HG03045 (cell line): ENCODE data around the gene EFHD2.
"Not testable (repeated sequence)": the region's sequence is repeated elsewhere in the genome, so short reads cannot be mapped to it uniquely, and the experiment has no call there.

Experiments used
- ATAC-seq: cut with Tn5 transposase; IDR thresholded peaks from one replicate; pipeline ENCODE4 v1.9.1; 2021; ENCODE audit warnings: mild to moderate bottlenecking, moderate library complexity; ENCODE audit not compliant: unreplicated experiment

The EFHD2 gene

DNA sequence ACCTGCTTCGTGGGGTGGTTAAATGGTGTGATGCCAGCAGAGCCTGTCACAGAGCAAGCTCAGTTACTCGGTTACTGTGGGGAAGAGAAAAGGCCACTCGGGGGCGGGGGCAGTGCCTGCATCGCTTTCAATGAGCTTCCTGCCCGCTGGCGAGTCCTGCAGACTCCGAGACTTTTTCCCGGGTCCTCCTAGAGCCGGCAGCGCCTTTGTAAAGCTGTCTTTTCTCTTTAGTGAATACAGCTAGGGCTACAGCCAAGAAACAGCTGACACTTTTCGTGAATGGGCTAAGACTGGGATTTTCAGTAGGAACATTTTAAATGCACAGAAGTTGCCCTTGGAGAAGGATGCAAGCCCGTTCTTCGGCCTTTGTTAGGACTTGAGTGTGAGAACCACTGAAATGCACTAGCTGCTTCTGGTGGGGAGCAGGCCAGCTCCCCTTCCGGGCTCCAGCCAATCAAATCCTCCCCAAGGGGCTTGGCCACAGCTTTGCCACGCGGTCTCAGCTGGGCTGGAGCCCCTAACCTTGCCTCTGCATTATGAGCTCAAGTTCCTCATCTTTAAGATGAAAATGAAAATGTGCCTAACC, 23.4 kb upstream of the EFHD2 start:
- no peak for ATAC-seq

- no peak for ATAC-seq
Measured at GRCh38 chr1:15388201-15388880, 21.3 kb upstream of the EFHD2 start.

DNA sequence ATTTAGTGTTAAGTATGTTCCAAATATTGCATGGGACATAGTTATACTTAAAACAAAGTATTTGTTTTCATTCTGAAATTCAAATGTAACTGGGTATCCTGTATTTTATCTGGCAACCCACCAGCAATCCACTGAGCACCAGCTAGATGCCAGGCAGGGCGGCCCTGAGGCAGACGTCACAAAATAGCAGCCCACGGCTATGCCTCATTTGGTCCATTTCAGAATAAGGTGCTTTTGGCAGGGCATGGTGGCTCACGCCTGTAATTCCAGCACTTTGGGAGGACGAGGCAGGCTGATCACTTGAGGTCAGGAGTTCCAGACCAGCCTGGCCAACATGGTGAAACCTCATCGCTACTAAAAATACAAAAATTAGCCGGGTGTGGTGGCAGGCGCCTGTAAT, 19.9 kb upstream of the EFHD2 start:
- not testable (repeated sequence) for ATAC-seq

DNA sequence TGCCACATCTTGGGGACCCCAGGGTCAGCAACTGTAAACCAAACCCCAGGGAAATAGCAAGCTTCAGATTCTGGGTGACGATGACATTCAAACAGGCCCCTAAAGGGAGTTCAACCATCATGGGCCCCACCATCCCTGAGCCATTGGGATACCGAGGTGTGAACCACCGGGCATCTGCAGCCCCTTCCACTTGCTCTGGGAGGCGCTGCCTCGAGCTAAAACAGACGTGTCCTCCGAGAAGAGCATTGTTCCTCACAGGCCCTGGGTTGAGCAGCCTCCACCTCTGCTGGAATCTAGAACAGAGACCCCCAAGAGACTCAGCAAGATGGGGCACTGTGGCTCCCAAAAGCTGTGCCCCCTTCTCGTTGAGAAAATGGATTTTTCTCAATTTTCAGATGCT, 19.0 kb upstream of the EFHD2 start:
- no peak for ATAC-seq

DNA sequence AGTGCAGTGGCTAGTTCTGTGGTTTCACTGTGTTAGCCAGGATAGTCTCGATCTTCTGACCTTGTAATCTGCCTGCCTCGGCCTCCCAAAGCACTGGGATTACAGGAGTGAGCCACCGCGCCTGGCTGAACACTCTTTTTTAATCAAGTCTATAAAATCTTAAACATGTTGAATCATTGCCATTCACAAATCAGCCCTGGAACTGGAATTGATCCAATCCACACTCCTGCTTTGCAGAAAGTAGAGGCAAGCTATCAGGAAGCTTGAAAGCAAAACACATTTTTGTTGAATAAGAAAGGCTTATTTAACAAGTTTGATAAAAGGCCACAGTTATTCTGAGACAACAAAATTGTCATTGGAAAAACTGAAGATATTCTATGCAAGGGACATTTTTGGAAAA, 18.3 kb upstream of the EFHD2 start:
- ATAC-seq: no peak

DNA sequence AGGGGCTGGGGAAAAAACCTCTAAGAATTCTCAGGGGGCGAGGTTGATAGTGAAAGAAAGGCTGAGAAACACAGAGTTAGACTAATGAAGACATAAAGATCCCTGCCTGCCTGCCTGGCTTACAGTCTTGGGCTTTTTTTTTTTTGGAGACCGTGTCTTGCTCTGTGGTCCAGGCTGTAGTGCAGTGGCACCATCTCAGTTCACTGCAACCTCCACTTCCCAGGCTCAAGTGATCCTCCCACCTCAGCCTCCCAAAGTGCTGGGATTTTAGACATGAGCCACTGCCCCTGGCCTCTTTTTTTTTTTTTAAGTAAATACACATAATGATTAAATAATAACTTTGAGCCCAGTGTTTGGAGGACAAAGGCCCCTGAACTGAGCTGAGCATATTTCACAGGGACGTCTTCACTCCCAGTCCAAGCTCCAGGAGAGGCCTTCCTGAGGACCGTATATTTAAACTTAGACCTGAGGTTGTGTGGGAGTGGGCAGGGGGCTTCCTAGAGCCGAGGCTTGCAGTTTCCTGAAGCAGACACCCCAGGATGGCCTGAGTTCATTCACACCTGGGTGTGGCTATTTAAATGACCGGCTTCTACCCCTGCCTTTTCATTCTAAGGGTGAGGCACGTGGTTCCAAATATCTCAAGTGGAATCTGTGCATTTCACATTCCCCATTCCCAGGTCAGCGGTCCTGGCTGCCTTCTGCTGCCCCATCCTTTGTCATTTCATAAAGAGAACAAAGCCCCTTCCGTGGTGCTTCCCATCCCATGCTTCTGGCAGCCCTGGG, 16.0 kb upstream of the EFHD2 start:
- no peak for ATAC-seq

GRCh38 chr1:15394258-15394690, 15.4 kb upstream of the EFHD2 start:
- ATAC-seq: no peak

DNA sequence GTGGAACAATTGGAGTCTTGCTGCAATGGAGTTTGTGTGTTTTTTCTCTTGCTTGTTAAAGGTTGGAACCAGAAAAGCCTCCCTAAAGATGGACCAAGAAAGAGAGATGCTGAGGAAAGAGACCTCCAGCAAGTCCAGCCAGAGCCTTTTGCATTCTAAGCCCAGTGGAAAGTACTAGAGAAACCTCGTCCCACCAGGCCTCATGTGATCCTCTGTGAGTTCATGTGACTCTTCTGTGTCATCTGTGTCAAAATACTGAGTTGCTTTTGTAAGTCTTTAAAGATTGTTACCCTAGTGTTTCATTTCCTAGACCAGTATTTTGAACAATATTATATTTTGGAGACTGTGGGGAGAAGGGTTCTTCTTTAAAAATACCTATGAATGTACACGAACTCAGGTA, 12.5 kb upstream of the EFHD2 start:
- no peak for ATAC-seq

- ATAC-seq: no peak
Measured at GRCh38 chr1:15399710-15400109, 10.0 kb upstream of the EFHD2 start.

GRCh38 chr1:15400627-15401026, 9.1 kb upstream of the EFHD2 start:
- ATAC-seq: no peak

DNA sequence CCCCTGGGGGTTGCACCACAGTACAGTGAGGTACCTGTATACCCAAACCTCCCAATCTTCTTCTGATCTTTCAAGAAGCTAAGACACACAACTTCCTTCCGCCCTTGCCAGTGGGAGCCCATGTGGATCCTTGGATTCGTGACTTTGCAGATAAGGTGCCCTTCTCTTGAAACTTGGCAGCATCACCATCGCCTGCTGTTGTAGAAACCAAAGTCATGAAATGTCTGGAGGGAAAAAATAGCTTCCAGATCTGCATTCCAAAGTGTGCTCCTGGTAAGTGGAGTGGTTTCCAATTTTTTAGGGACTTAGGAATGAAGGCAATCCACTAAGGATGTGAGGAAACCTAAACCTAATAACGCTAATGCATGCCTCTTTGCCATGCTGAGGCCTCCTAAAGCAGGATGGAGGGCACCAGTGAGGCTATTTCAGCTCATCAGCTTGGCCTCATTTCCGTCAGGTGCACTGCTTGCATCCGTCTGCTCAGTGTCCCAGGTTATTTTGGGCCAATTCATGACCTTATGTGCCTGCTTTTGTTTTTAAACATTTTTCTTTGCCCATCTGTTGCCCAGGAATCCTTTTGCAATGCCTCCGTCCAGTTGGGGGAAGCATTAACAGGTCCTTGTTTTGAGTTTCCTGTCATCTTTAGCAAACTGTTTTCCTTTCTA, 8.2 kb upstream of the EFHD2 start:
- ATAC-seq: no peak

- ATAC-seq: no peak
Measured at GRCh38 chr1:15402809-15403450, 6.8 kb upstream of the EFHD2 start.

DNA sequence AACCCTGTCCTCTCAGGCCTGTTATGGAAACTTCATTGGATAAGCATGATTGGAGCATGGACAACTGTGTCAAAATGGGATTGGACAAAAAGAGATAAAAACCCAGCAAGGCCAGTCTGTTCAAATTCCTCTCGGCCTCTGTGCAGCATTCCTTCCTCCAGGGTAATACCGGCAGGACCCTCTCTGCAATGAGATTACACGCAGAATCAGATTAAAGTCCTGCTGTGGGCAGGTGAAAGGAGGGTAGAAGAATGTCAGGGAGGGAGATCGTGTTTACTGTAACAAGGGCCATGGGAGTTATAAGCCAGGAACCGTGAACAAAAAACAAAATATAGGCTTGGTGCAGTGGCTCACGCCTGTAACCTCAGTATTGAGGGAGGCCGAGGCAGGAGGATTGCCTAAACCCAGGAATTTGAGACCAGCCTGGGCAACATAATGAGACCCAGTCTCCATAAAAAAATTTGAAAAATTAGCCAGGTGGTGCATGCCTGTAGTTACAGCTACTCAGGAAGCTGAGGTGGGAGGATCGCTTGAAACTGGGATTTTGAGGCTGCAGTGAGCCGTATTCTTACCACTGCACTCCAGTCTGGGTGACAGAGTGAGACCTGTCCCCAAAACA, 5.6 kb upstream of the EFHD2 start:
- ATAC-seq: no peak

DNA sequence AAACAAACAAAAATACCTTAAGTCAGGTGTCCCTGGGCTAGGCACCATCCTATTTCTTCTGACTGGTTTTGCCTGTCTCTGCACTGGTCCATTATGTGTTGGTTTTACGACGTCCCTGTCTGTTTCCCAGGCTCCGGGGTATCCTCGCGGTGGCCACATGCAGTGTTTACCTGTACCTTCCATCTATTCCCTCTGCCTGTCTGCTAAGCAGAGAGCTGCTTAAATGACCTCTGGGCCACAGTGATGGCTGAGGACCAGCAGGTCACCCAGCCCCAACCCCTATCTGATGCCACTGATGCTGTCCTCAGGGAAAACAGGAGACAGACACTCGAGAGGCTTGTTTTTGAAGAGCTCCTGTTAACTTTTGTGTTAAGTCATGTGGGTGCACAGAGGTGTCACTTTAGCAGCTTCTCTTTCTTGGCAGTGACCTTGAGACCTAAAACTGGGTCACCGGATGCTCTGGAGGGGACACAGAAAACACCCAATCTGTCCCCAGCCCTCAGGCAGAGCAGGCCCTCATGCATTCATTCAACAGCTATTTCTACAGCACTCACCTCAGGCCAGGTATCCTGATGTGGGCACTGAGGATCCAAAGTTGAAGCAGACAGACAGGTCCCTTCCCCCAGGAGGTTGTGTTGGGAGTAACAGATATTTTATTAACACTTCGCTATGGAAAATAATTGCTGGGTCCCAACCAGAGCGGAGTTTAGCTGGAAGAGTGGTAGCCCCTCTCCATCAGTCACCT, 4.4 kb upstream of the EFHD2 start:
- no peak for ATAC-seq

- no peak for ATAC-seq
Measured at GRCh38 chr1:15406614-15407559, 2.8 kb upstream of the EFHD2 start.

- no peak for ATAC-seq
Measured at GRCh38 chr1:15407580-15407979, 2.1 kb upstream of the EFHD2 start.

DNA sequence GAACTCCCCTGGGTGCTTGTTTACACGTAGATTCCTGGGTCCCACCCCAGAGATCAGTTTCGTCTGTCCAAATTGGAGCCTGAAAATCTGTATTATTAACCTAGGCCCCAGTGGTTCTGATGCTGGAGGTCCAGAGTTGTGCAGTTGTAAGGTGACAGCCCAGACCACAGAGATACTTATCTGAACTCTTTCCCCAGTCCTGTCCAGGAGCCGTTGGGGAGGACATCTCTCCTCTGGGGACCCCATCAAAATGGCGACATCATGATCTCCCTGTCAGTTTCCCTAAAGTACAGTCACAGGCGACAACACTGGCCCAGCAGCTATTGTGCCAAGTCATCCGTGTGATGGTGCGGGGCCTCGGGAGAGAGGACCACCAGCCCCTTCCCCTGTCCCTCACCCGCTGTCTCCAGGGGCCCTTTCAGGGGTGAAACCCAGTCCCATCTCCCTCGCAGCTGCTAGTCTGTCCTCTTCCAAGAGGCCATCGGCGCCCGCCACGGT, 749 bp upstream of the EFHD2 start:
- ATAC-seq: no peak

DNA sequence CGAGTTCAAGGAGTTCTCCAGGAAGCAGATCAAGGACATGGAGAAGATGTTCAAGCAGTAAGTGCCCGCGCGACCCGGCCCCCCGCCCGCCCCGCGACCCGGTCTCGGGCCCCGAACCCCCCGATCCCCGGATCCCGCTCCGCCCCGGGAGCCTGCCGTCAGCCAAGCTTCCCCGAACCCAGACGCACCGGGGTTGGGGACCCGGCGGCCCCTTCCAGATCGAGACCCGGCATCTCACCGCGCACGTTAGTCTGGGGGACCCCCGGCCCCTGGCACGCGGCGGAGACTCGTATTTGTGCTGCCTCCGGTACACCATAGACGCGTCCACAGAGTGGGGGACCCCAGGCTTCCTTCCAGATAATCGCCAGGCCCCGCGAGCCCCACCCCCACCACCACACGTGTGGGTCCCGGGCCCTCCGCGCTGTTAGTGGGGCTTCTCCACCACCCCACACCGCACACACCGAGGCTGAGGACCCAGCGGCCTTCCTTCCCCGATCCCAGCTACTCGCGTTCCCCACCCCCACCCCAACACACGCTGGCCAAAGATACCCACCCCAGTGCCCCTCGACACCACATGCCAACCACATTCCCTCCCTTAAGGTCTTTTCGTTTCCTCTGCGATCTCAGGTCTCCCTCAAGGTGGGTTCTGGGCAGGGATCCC, 665 bp downstream of the EFHD2 start:
- ATAC-seq: no peak
